Neural progenitor cell (in vitro differentiated cells): ENCODE results near the gene RAPGEF6. TPM values are rescaled to one million over a fixed set of nuclear protein-coding genes. Genes with fewer than 3 reads are reported as not detected.

Experiments used
- DNase-seq: peaks from one replicate; pipeline ENCODE4 v3.0.0-alpha.2; 2016; ENCODE audit warnings: low spot score
- H2AFZ ChIP-seq: fragments of 200-600 bp; sonication (generic); replicated peaks from 2 replicates; pipeline ENCODE4 v1.6.1; 2016; ENCODE audit warnings: antibody characterized with exemption
- H3F3A ChIP-seq: fragments of 200-600 bp; sonication (generic); 2 replicates; pipeline ENCODE4 v1.6.1; 2016; ENCODE audit warnings: antibody characterized with exemption, low read depth
- H3K27ac ChIP-seq: fragments of 200-600 bp; sonication (generic); 2 replicates; pipeline ENCODE4 v1.5.1; 2016; ENCODE audit warnings: mild to moderate bottlenecking
- H3K27me3 ChIP-seq: fragments of 200-600 bp; sonication (generic); 2 replicates; pipeline ENCODE4 v1.6.1; 2016; ENCODE audit warnings: mild to moderate bottlenecking, moderate library complexity
- H3K36me3 ChIP-seq: fragments of 200-600 bp; sonication (generic); 2 replicates; pipeline ENCODE4 v1.5.1; 2016
- H3K4me1 ChIP-seq: fragments of 200-600 bp; sonication (generic); 2 replicates; pipeline ENCODE4 v1.6.1; 2016; ENCODE audit warnings: mixed run types
- H3K4me2 ChIP-seq: fragments of 200-600 bp; sonication (generic); 2 replicates; pipeline ENCODE4 v1.6.1; 2016
- H3K4me3 ChIP-seq: fragments of 200-600 bp; sonication (generic); 2 replicates; pipeline ENCODE4 v1.5.1; 2016
- H3K79me2 ChIP-seq: fragments of 200-600 bp; sonication (generic); 2 replicates; pipeline ENCODE4 v1.6.1; 2016; ENCODE audit warnings: low read depth
- H3K9ac ChIP-seq: fragments of 200-600 bp; sonication (generic); 2 replicates; pipeline ENCODE4 v1.6.1; 2016
- H3K9me3 ChIP-seq: fragments of 200-600 bp; sonication (generic); 2 replicates; pipeline ENCODE4 v1.5.1; 2016; ENCODE audit warnings: low read depth
- H4K20me1 ChIP-seq: fragments of 200-600 bp; sonication (generic); 2 replicates; pipeline ENCODE4 v1.6.1; 2016; ENCODE audit warnings: low read depth
- H3K27ac Mint-ChIP-seq: 3 replicates; pipeline ENCODE4 v1.8.0; 2021; ENCODE audit warnings: mixed read lengths
- H3K27me3 Mint-ChIP-seq: 2 replicates; pipeline ENCODE4 v1.8.0; 2022; ENCODE audit warnings: low read depth, mild to moderate bottlenecking, inconsistent platforms, moderate library complexity, mixed read lengths; ENCODE audit not compliant: insufficient read depth
- H3K36me3 Mint-ChIP-seq: 3 replicates; pipeline ENCODE4 v1.8.0; 2021; ENCODE audit warnings: mixed read lengths
- H3K4me1 Mint-ChIP-seq: 3 replicates; pipeline ENCODE4 v1.8.0; 2021; ENCODE audit warnings: mixed read lengths
- H3K4me3 Mint-ChIP-seq: 3 replicates; pipeline ENCODE4 v1.8.0; 2021; ENCODE audit warnings: mild to moderate bottlenecking, moderate library complexity, mixed read lengths
- H3K9me3 Mint-ChIP-seq: 3 replicates; pipeline ENCODE4 v1.8.0; 2020; ENCODE audit warnings: mixed read lengths
- CTCF ChIP-seq: fragments of 200-600 bp; sonication (generic); IDR thresholded peaks from 2 replicates; pipeline ENCODE4 v1.5.1; 2017; ENCODE audit warnings: antibody characterized with exemption, mild to moderate bottlenecking
- EZH2 ChIP-seq: fragments of 200-600 bp; sonication (generic); IDR thresholded peaks from 2 replicates; pipeline ENCODE4 v1.6.1; 2017; ENCODE audit warnings: antibody characterized with exemption, mild to moderate bottlenecking, moderate library complexity
- EZH2phosphoT487 ChIP-seq: fragments of 200-600 bp; sonication (generic); IDR thresholded peaks from 2 replicates; pipeline ENCODE4 v1.6.1; 2017; ENCODE audit warnings: antibody characterized with exemption
- total RNA-seq: library from RNA; depleted of rRNA; stranded (reverse); fragments of >200 nt; gene quantifications from 2 replicates; pipeline ENCODE4 v1.2.3, GENCODE V29; 2015; ENCODE audit warnings: low replicate concordance

Gene RAPGEF6
- total RNA-seq, 1 donor from 2014 or later = 18.1 TPM

GRCh38 chr5:131459216-131459615 is 175.8 kb downstream of the RAPGEF6 start:
- no peak overlapping the region for H3K27ac ChIP-seq
- no peaks in the 10 kb centered on the region for H3K27me3 ChIP-seq
- Mint-ChIP-seq H3K27ac (no peak overlapping the region), H3K9me3 (no peaks in the 10 kb centered on the region), H3K27me3 (no peaks in the 10 kb centered on the region), H3K4me1 (no peaks in the 10 kb centered on the region), H3K36me3 (peaks cover 21% of the 10 kb centered on the region), H3K4me3 (no peak overlapping the region)
- H3K4me2 ChIP-seq = no peak overlapping the region
- no peaks in the 10 kb centered on the region for H3F3A ChIP-seq
- no peak overlapping the region for H2AFZ ChIP-seq
- no peak for DNase-seq
- no peaks in the 10 kb centered on the region for H3K79me2 ChIP-seq
- no peaks in the 10 kb centered on the region for H4K20me1 ChIP-seq
- H3K4me1 ChIP-seq = no peaks in the 10 kb centered on the region
- H3K4me3 ChIP-seq = no peak overlapping the region
- H3K9me3 ChIP-seq = no peaks in the 10 kb centered on the region
- H3K9ac ChIP-seq = no peak overlapping the region
- peaks cover 5% of the 10 kb centered on the region for H3K36me3 ChIP-seq
- no peak for TF ChIP-seq EZH2phosphoT487
- no peak for TF ChIP-seq CTCF
- TF ChIP-seq EZH2 = no peak

- H3K79me2 ChIP-seq = no peaks in the 10 kb centered on the region
- H3K27ac Mint-ChIP-seq = no peak overlapping the region
- no peaks in the 10 kb centered on the region for H3K27me3 ChIP-seq
- H3K9me3 Mint-ChIP-seq = no peaks in the 10 kb centered on the region
- no peaks in the 10 kb centered on the region for H3F3A ChIP-seq
- H3K4me3 Mint-ChIP-seq = no peak overlapping the region
- DNase-seq = no peak
- no peak overlapping the region for H3K4me3 ChIP-seq
- H3K36me3 ChIP-seq = peaks cover 5% of the 10 kb centered on the region
- no peak overlapping the region for H2AFZ ChIP-seq
- H3K9me3 ChIP-seq = no peaks in the 10 kb centered on the region
- no peaks in the 10 kb centered on the region for H3K4me1 ChIP-seq
- no peak overlapping the region for H3K9ac ChIP-seq
- H3K4me1 Mint-ChIP-seq = no peaks in the 10 kb centered on the region
- H3K36me3 Mint-ChIP-seq = peaks cover 30% of the 10 kb centered on the region
- TF ChIP-seq EZH2phosphoT487 (no peak), EZH2 (no peak), CTCF (no peak)
- H4K20me1 ChIP-seq = no peaks in the 10 kb centered on the region
- H3K4me2 ChIP-seq = no peak overlapping the region
- no peaks in the 10 kb centered on the region for H3K27me3 Mint-ChIP-seq
- no peak overlapping the region for H3K27ac ChIP-seq
These were observed 177.8 kb downstream of the RAPGEF6 start for GRCh38 chr5:131457193-131457592.

GRCh38 chr5:131450941-131451340 is 184.1 kb downstream of the RAPGEF6 start:
- Histone ChIP-seq H3K4me1 (no peaks in the 10 kb centered on the region), H3F3A (no peaks in the 10 kb centered on the region), H2AFZ (no peak overlapping the region), H3K79me2 (no peaks in the 10 kb centered on the region), H3K9me3 (no peaks in the 10 kb centered on the region), H3K9ac (no peak overlapping the region), H4K20me1 (no peaks in the 10 kb centered on the region), H3K27me3 (no peaks in the 10 kb centered on the region), H3K4me3 (no peak overlapping the region), H3K4me2 (no peak overlapping the region), H3K36me3 (peaks cover 4% of the 10 kb centered on the region), H3K27ac (no peak overlapping the region)
- no peak for TF ChIP-seq EZH2phosphoT487
- no peak for TF ChIP-seq CTCF
- no peak for TF ChIP-seq EZH2
- Mint-ChIP-seq H3K4me3 (no peak overlapping the region), H3K4me1 (no peaks in the 10 kb centered on the region), H3K27ac (no peak overlapping the region), H3K36me3 (peaks cover 35% of the 10 kb centered on the region), H3K27me3 (no peaks in the 10 kb centered on the region), H3K9me3 (no peaks in the 10 kb centered on the region)
- no peak for DNase-seq

GRCh38 chr5:131441184-131441583 is 193.8 kb downstream of the RAPGEF6 start:
- Histone ChIP-seq H3K36me3 (peaks cover 4% of the 10 kb centered on the region), H3F3A (no peaks in the 10 kb centered on the region)

More at GRCh38 chr5:131441184-131441583, 193.8 kb downstream of the RAPGEF6 start:
- Histone ChIP-seq H3K4me3 (no peak overlapping the region), H3K27me3 (no peaks in the 10 kb centered on the region), H3K9me3 (no peaks in the 10 kb centered on the region), H3K27ac (no peak overlapping the region), H3K4me2 (no peak overlapping the region), H3K9ac (no peak overlapping the region), H2AFZ (no peak overlapping the region), H4K20me1 (no peaks in the 10 kb centered on the region), H3K4me1 (no peaks in the 10 kb centered on the region), H3K79me2 (no peaks in the 10 kb centered on the region)
- no peaks in the 10 kb centered on the region for H3K9me3 Mint-ChIP-seq
- no peaks in the 10 kb centered on the region for H3K4me1 Mint-ChIP-seq
- no peak for DNase-seq
- no peak overlapping the region for H3K27ac Mint-ChIP-seq
- H3K4me3 Mint-ChIP-seq = no peak overlapping the region
- TF ChIP-seq EZH2 (no peak), CTCF (no peak), EZH2phosphoT487 (no peak)
- H3K36me3 Mint-ChIP-seq = peaks cover 13% of the 10 kb centered on the region
- H3K27me3 Mint-ChIP-seq = no peaks in the 10 kb centered on the region
